Right cardiac atrium (tissue), 5 donors: ENCODE results near the gene NADSYN1. TPM values are rescaled to one million over a fixed set of nuclear protein-coding genes. Genes with fewer than 3 reads are reported as not detected.

Source experiments
- ATAC-seq, 2 donors: fragments of 200-7000 bp; cut with Tn5 transposase; one replicate each; pipeline versions ENCODE4 v1.8.0 to v1.9.1; 2020; ENCODE audit warnings: moderate library complexity in 2 of 2, mild to moderate bottlenecking in 1 of 2
- DNase-seq, 3 donors: peaks; one replicate each; pipeline ENCODE4 v3.0.0-alpha.2; 2020
- H3K27ac ChIP-seq: one replicate; pipeline ENCODE4 v1.5.1; 2013; ENCODE audit warnings: mild to moderate bottlenecking, low read length, control low read depth, moderate library complexity
- H3K27me3 ChIP-seq: one replicate; pipeline ENCODE4 v1.6.1; 2013; ENCODE audit not compliant: control insufficient read depth, insufficient read depth
- H3K4me1 ChIP-seq: one replicate; pipeline ENCODE4 v1.6.1; 2013; ENCODE audit warnings: low read length; ENCODE audit not compliant: control insufficient read depth, insufficient read depth
- H3K4me3 ChIP-seq: one replicate; pipeline ENCODE4 v1.5.1; 2013; ENCODE audit warnings: low read length, control low read depth
- H3K9me3 ChIP-seq: one replicate; pipeline ENCODE4 v1.6.1; 2013; ENCODE audit warnings: low read length; ENCODE audit not compliant: control insufficient read depth
- WGBS: extraction: QIAGEN DNeasy Blood & Tissue Kit; methylation state at CpG from one replicate; pipeline ENCODE4 v1.1.7; 2013; 5-methylcytosine and 5-hydroxymethylcytosine counted together
- intact Hi-C, 4 donors: fragments of 100-400 bp; cut with DNase I; formaldehyde crosslinking; loops; one replicate each; pipeline versions ENCODE4 v1.11.0 to v1.14.0; 2022 to 2023
- polyA plus RNA-seq: library from polyadenylated mRNA; stranded (reverse); fragments of 200-250 nt; gene quantifications from one replicate; pipeline ENCODE4 v1.2.3, GENCODE V29; 2013
- total RNA-seq, 4 donors: library from RNA; stranded (reverse); fragmentation: NEBNext Ultra II Directional; extraction: Animal tissue kit (Norgen Biotek cat#: 25700); gene quantifications; one replicate each; pipeline ENCODE4 v1.2.1, GENCODE V29; 2021
- donor health status: healthy with polysubstance abuse.
- donor health status: DM: no; HTN: yes; CAD: no.
- donor health status: DM: no; HTN: no; CAD: no.
- donor health status: DM: no; HTN: yes; CAD: no; lungs with severe emphysema.
- donor health status: DM: yes; HTN: yes; CAD: no.

The NADSYN1 gene
- total and polyA plus RNA-seq, 5 donors: 21.5 to 28.2 (median 25.1) TPM

DNA sequence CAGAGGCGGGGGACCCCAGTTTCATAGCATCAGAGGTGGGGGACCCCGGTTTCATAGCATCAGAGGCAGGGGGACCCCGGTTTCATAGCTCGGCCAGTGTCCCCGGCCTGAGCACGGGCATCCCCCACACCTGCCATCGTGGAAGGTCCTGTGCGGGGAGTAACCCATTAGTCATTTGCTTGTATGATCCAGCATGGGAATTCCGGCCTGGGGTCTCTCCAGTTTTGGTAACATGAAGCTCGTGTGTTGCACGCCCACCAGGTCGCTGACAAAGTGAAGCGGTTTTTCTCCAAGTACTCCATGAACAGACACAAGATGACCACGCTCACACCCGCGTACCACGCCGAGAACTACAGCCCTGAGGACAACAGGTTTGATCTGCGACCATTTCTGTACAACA is 45.1 kb downstream of the NADSYN1 start:
- H3K27ac ChIP-seq: no peak overlapping the region
- WGBS: 98% methylated on average over 19 of the region's 19 CpGs
- H3K4me3 ChIP-seq: no peak overlapping the region
- no peaks in the 10 kb centered on the region for H3K9me3 ChIP-seq
- no peaks in the 10 kb centered on the region for H3K27me3 ChIP-seq
- DNase-seq (no peak), ATAC-seq (no peak)
- no peaks in the 10 kb centered on the region for H3K4me1 ChIP-seq
- intact Hi-C loops: no loop called here

DNA sequence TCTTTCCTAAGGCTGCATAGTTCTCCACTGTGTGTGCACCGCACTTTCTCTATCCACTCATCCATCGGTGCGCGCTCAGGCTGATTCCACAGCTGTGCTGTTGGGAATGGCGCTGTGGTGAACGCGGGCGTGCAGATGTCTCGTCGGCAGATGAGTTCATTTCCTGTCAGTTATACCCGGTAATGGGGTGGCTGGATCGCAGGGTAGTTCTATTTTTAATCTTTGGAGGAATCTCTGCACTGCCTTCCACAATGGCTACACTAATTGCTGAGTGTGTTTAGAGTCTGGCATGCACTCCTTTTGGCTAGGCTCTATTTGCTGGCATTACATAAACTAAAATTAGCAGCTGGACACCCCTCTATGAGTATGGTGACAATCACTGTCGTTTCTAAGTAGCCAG is 46.1 kb downstream of the NADSYN1 start:
- H3K27ac ChIP-seq: no peak overlapping the region
- 65% methylated on average over 13 of the region's 13 CpGs for WGBS
- no peaks in the 10 kb centered on the region for H3K27me3 ChIP-seq
- no peak overlapping the region for H3K4me3 ChIP-seq
- intact Hi-C loops: no loop called here
- H3K4me1 ChIP-seq: no peaks in the 10 kb centered on the region
- DNase-seq (no peak), ATAC-seq (no peak)
- H3K9me3 ChIP-seq: no peaks in the 10 kb centered on the region

DNA sequence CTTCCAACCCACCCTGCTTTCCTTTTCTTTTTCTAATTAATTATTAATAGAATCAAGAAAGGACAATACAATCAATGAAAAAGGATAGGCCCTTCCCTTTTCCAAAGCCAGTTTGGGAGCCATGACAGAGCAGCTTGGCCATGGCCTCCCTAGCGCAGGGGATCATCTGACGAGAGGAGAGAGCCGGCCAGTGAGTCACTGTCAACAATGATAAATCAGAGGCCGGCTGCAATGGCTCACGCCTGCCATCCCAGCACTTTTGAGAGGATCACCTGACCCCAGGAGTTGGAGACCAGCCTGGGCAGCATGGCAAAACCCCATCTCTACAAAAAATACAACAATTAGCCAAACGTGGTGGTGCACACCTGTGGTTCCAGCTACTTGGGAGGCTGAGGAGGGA is 46.5 kb downstream of the NADSYN1 start:
- H3K4me1 ChIP-seq: no peaks in the 10 kb centered on the region
- H3K27me3 ChIP-seq: no peaks in the 10 kb centered on the region
- H3K9me3 ChIP-seq: no peaks in the 10 kb centered on the region
- no peak overlapping the region for H3K4me3 ChIP-seq
- no peak for ATAC-seq
- H3K27ac ChIP-seq: no peak overlapping the region
- 79% methylated on average over 6 of the region's 6 CpGs for WGBS
- intact Hi-C loops: no loop called here
- no peak for DNase-seq

DNA sequence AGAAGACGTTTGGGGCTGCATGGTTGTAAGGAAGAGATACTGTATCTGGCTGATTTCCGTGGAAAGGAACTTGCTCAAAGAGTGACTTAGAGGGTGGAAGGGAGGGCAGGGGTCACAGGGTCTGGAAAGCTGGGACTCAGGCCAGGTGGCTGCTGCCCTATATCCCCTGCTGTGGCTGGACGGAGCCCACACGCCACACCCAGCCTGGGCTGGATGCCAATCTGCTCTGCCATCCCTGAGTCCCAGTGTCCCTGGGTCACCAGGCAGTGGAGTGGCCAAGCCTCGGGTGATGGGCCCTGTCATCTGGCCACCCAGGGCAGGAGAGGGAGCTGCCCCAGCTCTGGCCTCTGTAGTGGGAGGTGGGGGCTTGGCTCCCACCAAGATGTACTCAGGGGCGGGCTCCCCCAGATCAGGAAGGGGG is 47.6 kb downstream of the NADSYN1 start:
- ATAC-seq: peak; percentile 76 to 89

DNA sequence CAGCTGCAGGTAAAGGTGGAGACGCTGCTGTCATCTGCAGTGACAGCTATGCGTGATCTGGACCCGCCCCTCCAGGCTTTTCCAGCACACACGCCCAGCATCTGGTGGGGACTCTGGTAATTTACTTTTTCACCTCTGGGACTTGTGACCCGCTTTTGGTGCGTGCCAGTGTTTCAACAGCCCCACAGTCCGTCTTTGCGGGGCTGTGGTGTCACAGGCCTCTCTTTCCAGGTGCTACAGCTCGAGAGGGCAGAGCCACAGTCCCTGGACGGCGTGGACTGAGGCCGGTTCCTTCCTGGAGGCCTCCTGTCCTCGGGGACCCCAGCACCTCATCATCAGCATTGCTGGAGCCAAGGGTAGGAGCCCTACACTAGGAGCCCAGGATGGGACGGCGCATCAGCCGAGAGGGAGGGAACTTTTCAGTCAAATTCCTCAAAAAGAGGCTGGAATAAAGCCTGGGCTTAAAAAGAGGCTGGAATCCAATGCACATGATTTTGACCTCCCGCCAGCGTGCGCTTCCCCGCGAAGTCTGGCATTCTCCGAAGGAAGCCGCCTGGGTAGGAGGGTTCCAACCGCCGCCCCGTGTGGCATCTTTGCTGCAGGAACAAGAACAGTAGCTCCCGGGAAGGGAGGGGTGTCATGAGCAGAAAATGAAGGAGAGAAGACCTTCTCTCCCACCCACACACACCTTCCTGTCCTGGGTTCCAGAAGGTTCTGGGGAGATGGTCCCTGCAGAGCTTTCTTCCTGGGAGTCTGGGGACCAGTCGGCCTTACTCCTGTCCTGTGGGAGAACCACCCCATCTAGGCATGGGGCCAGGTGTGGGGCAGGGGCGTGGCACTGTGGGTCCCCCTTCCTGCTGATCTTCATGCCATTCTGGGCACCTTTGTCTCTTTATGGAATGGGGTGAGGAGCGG is 48.3 kb downstream of the NADSYN1 start:
- H3K4me3 ChIP-seq: no peak overlapping the region
- H3K9me3 ChIP-seq: no peaks in the 10 kb centered on the region
- 89% methylated on average over 30 of the region's 30 CpGs for WGBS
- ATAC-seq (peak; percentile 7 to 10), DNase-seq (no peak)
- intact Hi-C loops: no loop called here
- no peaks in the 10 kb centered on the region for H3K27me3 ChIP-seq
- no peaks in the 10 kb centered on the region for H3K4me1 ChIP-seq
- no peak overlapping the region for H3K27ac ChIP-seq

More for the DNA sequence above, 47.6 kb downstream of the NADSYN1 start:
- H3K4me1 ChIP-seq: no peaks in the 10 kb centered on the region
- peak; percentile 56 to 79 (median 79) for DNase-seq
- WGBS: 34% methylated on average over 6 of the region's 6 CpGs
- H3K27ac ChIP-seq: no peak overlapping the region
- no peak overlapping the region for H3K4me3 ChIP-seq
- no peaks in the 10 kb centered on the region for H3K9me3 ChIP-seq
- intact Hi-C loops: no loop called here
- no peaks in the 10 kb centered on the region for H3K27me3 ChIP-seq

DNA sequence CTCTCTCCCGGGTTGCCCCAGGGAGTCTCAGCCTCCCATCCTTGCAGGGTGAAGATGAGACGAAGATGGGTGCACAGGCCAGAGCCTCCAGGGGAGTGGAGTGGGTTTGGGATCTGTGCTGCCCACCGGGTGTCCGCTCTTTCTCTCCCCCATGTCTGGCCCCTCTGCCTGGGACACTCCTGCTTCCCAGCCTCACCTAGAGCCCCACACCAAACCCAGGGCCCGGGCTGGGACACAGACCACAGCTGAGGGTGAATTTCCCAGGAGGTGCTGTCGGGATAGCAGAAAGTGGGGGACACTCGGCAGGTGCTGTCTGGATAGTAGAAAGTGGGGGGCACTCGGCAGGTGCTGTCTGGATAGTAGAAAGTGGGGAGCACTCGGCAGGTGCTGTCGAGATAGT is 49.0 kb downstream of the NADSYN1 start:
- ATAC-seq: no peak
- no peak overlapping the region for H3K27ac ChIP-seq
- intact Hi-C loops: no loop called here
- no peak for DNase-seq
- H3K9me3 ChIP-seq: no peaks in the 10 kb centered on the region
- no peaks in the 10 kb centered on the region for H3K27me3 ChIP-seq
- WGBS: 95% methylated on average over 10 of the region's 10 CpGs
- H3K4me3 ChIP-seq: no peak overlapping the region
- H3K4me1 ChIP-seq: no peaks in the 10 kb centered on the region

DNA sequence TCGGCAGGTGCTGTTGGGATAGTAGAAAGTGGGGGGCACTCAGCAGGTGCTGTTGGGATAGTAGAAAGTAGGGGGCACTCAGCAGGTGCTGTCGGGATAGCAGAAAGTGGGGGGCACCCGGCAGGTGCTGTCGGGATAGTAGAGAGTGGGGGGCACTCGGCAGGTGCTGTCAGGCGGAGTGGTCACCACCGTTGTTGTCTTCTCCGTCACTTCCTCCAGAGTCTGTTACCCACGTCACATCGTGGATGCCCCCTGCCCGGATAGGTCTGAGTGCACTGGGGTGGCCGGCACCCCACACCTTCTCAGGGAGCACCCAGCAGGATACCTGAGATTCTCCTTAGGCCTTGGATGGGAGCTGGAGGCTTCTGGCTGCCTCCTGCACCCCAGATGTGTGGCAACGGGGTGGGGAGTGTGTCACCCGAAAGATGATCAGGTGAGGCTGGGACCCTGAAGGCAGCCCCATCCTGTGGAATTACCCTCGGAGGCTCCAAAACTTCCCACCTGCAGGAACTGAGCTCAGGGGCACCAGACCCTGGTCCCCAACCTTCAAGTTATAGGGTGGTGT is 50.0 kb downstream of the NADSYN1 start:
- 95% methylated on average over 15 of the region's 15 CpGs for WGBS
- H3K27me3 ChIP-seq: no peaks in the 10 kb centered on the region
- no peaks in the 10 kb centered on the region for H3K4me1 ChIP-seq
- H3K9me3 ChIP-seq: no peaks in the 10 kb centered on the region
- no peak overlapping the region for H3K4me3 ChIP-seq
- intact Hi-C loops: no loop called here
- no peak for ATAC-seq
- H3K27ac ChIP-seq: no peak overlapping the region
- DNase-seq: no peak

DNA sequence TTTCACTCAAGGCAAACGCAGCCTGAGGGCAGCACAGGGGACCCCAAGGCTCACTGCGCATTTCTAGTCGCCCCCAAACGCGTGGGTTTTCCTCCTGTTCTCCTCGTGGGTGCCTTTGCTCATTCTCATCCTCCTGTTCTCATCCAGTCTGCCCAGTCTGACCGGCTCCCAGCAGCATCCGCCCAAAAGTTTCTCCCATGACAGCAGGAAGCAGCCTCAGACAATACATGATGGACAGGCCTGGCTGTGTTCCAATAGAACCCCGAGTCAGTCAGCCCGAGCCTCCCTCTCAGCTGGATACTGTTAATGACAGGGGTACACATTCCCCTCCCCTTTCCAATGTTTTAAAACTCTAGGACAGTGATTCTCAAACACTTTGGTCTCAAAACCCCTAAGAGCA is 51.5 kb downstream of the NADSYN1 start:
- ATAC-seq (no peak), DNase-seq (no peak)
- no peaks in the 10 kb centered on the region for H3K27me3 ChIP-seq
- no peak overlapping the region for H3K4me3 ChIP-seq
- intact Hi-C loops: no loop called here
- H3K9me3 ChIP-seq: no peaks in the 10 kb centered on the region
- WGBS: 44% methylated on average over 10 of the region's 10 CpGs
- no peaks in the 10 kb centered on the region for H3K4me1 ChIP-seq
- no peak overlapping the region for H3K27ac ChIP-seq

DNA sequence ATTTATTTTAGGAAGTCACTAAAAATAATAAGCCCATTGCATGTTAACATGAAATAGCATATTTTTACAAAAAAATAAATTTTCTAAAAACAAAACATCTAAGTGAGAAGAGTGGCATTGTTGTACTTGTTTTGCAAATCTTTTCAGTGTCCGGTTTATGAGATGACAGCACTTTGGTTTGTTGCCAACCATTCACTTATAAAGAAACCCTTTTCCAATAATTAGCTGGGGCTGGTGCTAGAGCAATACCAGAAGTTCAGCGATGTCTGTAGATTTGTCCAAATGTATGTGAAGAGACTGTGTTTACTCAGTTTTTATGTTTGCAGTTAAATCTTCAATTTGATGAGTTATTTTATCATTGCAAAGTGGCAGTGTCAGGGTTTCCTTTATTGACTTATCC is 52.0 kb downstream of the NADSYN1 start:
- Histone ChIP-seq H3K27me3 (no peaks in the 10 kb centered on the region), H3K4me1 (no peaks in the 10 kb centered on the region), H3K27ac (no peak overlapping the region), H3K4me3 (no peak overlapping the region), H3K9me3 (no peaks in the 10 kb centered on the region)
- ATAC-seq: no peak
- intact Hi-C loops: no loop called here
- 35% methylated on average over 2 of the region's 2 CpGs for WGBS
- no peak for DNase-seq

DNA sequence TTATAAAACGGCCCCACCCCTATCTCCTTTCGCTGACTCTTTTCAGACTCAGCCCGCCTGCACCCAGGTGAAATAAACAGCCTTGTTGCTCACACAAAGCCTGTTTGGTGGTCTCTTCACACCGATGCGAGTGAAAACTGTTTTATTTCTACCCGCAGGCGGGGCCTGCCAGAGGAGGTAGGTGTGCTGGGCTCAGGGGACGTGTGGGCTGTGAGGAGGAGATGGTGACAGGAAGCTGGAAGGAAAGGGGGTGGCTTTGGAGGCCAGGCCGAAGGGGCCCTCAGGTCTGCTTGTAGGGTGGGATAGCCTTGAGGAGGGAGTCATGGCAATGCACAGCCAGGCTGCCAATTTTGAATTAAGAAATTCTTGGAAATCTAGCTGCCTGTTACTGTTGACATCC is 52.8 kb downstream of the NADSYN1 start:
- Histone ChIP-seq H3K4me1 (no peaks in the 10 kb centered on the region), H3K4me3 (no peak overlapping the region), H3K9me3 (no peaks in the 10 kb centered on the region), H3K27ac (no peak overlapping the region), H3K27me3 (no peaks in the 10 kb centered on the region)
- DNase-seq (no peak), ATAC-seq (no peak)
- intact Hi-C loops: no loop called here
- 73% methylated on average over 9 of the region's 9 CpGs for WGBS

DNA sequence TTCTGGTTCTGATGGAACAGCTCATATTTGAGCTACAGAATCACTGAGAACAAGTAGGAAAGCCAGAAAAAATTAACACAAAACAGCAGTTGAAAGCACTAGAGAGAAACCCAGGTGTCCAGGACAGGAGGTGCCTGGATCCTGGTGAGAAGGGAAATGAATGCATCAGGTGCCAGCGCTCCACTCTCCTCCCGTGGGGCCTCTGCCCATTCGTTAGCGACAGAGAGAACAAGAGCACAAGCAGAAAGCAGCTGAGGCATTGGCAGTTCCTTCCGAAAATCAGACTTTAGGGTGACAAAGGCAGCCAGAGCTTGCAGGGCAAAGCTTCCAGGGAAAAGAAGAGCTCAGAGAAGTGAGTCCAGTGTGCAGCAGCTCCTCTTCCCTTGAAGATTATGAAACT is 54.1 kb downstream of the NADSYN1 start:
- H3K9me3 ChIP-seq: no peaks in the 10 kb centered on the region
- ATAC-seq (no peak), DNase-seq (no peak)
- no peak overlapping the region for H3K4me3 ChIP-seq
- no peak overlapping the region for H3K27ac ChIP-seq
- intact Hi-C loops: no loop called here
- 90% methylated on average over 5 of the region's 5 CpGs for WGBS
- H3K4me1 ChIP-seq: no peaks in the 10 kb centered on the region
- H3K27me3 ChIP-seq: no peaks in the 10 kb centered on the region
